ENCODE measurements around the gene OFD1.

Gene OFD1

DNA sequence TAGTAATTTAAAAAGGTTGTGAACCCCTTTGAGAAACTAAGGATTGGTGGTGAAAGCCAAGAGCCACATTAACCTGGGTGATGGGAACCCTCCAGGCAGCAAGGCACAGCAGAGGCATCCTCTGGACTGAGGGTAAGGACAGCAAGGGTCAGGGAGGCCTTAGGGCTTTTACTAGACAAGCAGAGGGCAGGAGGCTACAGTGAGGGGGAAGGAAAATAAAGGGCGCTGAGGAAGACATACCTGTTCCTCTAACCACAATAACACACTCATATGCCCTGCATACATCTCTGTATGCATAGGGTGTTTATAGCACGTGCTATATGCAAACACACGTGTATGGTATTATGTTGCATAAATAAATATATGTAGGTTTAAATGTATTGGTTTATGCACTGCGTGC, 63.6 kb downstream of the OFD1 start:
- no peak for TF ChIP-seq CTCF (IDR thresholded peaks at IDR 0.05; ENCODE audit: low read depth, low read length)
- H3K4me3 ChIP-seq (replicated peaks in 1 of 2; ENCODE audit: low read depth in 2 of 2, low read length in 2 of 2), result no peak overlapping the region
- DNase-seq (ENCODE audit: low read depth in 2 of 2), result no peak

GRCh38 chrX:13803116-13803515, 68.6 kb downstream of the OFD1 start:
- no peak overlapping the region for H3K4me3 ChIP-seq (replicated peaks in 1 of 2; ENCODE audit: low read depth in 2 of 2, low read length in 2 of 2)
- no peak for DNase-seq (ENCODE audit: low read depth in 2 of 2)
- no peak for TF ChIP-seq CTCF (IDR thresholded peaks at IDR 0.05; ENCODE audit: low read depth, low read length)

- no peak for TF ChIP-seq CTCF (IDR thresholded peaks at IDR 0.05; ENCODE audit: low read depth, low read length)
- DNase-seq (ENCODE audit: low read depth in 2 of 2), result no peak
- no peak overlapping the region for H3K4me3 ChIP-seq (replicated peaks in 1 of 2; ENCODE audit: low read depth in 2 of 2, low read length in 2 of 2)
These were observed 70.7 kb downstream of the OFD1 start for GRCh38 chrX:13805241-13805640.

- DNase-seq (ENCODE audit: low read depth in 2 of 2), result no peak
- H3K4me3 ChIP-seq (replicated peaks in 1 of 2; ENCODE audit: low read depth in 2 of 2, low read length in 2 of 2), result no peak overlapping the region
- TF ChIP-seq CTCF (IDR thresholded peaks at IDR 0.05; ENCODE audit: low read depth, low read length), result no peak
These were observed 73.7 kb downstream of the OFD1 start for GRCh38 chrX:13808293-13808692.

- no peak overlapping the region for H3K4me3 ChIP-seq (replicated peaks in 1 of 2; ENCODE audit: low read depth in 2 of 2, low read length in 2 of 2)
- DNase-seq (ENCODE audit: low read depth in 2 of 2), result peak in 1 of 2 donors; percentile 16
- TF ChIP-seq CTCF (IDR thresholded peaks at IDR 0.05; ENCODE audit: low read depth, low read length), result no peak
These were observed 74.3 kb downstream of the OFD1 start for GRCh38 chrX:13808865-13809264.

DNA sequence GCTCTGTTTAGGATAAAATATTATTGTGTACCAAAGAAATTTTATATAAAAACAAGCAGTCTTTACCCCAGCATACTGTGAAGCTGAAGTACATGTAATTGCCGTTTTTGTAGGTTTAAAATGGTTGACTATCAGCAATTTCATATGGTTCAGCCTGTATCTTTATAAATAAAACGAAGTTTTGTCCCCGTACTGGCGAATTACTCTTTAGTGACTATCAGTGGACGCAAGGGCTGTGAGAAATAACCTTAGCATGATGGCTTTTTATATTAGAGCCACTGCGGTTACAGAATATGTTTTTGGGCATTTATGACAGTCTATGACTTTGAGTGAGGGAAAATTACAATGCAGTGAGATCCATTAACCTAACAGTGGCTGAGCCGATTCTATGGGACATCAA, 81.1 kb downstream of the OFD1 start:
- no peak for DNase-seq (ENCODE audit: low read depth in 2 of 2)
- no peak for TF ChIP-seq CTCF (IDR thresholded peaks at IDR 0.05; ENCODE audit: low read depth, low read length)
- no peak overlapping the region for H3K4me3 ChIP-seq (replicated peaks in 1 of 2; ENCODE audit: low read depth in 2 of 2, low read length in 2 of 2)

DNA sequence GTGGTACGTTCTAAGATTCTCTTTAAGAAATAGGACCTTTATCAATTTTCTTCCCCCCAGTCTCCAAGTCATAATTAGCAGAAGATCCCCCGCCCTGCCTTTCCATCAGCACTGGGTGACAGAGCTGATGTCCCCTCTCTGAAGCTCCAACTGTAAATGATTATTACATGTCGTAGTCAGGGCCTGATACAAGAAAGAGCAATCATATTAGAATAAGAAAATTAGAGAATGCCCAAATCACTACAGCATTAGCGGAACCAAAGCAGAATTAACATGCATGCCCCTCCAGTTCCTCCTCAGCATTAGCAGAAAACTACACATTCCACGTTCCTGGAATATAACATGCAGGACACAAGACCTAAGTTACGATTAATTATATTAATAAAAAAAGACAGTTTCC, 81.6 kb downstream of the OFD1 start:
- no peak overlapping the region for H3K4me3 ChIP-seq (replicated peaks in 1 of 2; ENCODE audit: low read depth in 2 of 2, low read length in 2 of 2)
- no peak for DNase-seq (ENCODE audit: low read depth in 2 of 2)
- TF ChIP-seq CTCF (IDR thresholded peaks at IDR 0.05; ENCODE audit: low read depth, low read length), result no peak
